ENCODE measurements around the gene SCAPER.

DNA sequence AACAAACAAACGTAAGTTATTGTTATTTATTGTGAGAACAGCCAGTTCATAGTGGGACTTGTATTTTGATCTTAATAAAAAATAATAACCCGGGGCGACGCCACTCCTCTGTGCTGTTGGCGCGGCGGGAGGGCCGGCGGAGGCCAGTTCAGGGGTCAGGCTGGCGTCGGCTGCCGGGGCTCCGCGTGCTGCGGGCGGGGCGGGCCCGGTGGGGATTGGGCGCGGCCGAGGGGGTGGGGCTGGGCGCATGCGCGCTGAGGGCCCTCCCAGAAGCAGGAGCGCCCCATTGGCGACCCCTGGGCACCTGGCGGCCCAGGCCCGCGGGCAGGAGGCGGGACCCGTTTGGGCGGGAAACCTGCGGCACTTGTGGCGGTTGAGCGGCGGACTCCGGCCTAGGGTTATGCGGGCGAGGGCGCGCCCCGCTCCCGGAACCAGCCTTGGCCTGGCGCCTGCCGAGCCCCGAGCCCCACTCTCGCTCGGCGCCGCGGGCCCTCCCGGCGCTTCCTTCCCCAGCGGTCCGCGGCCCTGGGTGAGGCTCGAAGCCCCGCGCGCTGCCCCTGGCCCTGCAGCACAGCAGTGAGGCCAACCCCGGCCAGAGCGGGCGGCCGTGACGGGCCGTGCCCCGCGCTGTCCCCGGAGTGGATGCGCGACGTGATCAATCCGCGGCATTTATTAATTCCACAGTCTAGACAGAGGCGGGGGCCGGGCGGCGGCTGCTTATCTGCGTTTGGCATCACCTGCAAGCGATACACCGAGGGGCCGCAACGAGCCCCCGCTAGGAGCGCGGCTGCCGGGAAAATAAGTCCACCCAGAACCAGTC lies 562.5 kb downstream of the SCAPER start:
- TF ChIP-seq EP300 (IDR thresholded peaks at IDR 0.05) (no peak), POLR2AphosphoS5 (IDR thresholded peaks at IDR 0.05) (no peak)
- TF ChIP-seq, protein P1, sequence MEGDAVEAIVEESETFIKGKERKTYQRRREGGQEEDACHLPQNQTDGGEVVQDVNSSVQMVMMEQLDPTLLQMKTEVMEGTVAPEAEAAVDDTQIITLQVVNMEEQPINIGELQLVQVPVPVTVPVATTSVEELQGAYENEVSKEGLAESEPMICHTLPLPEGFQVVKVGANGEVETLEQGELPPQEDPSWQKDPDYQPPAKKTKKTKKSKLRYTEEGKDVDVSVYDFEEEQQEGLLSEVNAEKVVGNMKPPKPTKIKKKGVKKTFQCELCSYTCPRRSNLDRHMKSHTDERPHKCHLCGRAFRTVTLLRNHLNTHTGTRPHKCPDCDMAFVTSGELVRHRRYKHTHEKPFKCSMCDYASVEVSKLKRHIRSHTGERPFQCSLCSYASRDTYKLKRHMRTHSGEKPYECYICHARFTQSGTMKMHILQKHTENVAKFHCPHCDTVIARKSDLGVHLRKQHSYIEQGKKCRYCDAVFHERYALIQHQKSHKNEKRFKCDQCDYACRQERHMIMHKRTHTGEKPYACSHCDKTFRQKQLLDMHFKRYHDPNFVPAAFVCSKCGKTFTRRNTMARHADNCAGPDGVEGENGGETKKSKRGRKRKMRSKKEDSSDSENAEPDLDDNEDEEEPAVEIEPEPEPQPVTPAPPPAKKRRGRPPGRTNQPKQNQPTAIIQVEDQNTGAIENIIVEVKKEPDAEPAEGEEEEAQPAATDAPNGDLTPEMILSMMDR (IDR thresholded peaks at IDR 0.05), result no peak

Data from upper lobe of left lung (tissue), 4 donors.